ENCODE data around the gene PARD3B. TPM values are rescaled to one million over a fixed set of nuclear protein-coding genes. Genes with fewer than 3 reads are reported as not detected.

PARD3B gene
- total RNA-seq, 1 donor from 2014 or later: 1.6 TPM

- peak; percentile 55 for FAIRE-seq
- no peak for TF ChIP-seq CTCF (IDR thresholded peaks at IDR 0.05; ENCODE audit: insufficient read depth, low read length, severe bottlenecking)
- peak; percentile 37 for DNase-seq (ENCODE audit: low read depth)
Observed at GRCh38 chr2:205524656-205525055, 979.4 kb downstream of the PARD3B start.

GRCh38 chr2:205527801-205528200 is 982.5 kb downstream of the PARD3B start:
- Histone ChIP-seq H3K4me3 (ENCODE audit: low read depth, low read length) (no peak overlapping the region), H3K36me3 (ENCODE audit: control insufficient read depth, insufficient read depth, low read length) (no peaks in the 10 kb centered on the region), H3K27me3 (ENCODE audit: control insufficient read depth, insufficient read depth, low read length) (no peaks in the 10 kb centered on the region)
- no peak for TF ChIP-seq CTCF (IDR thresholded peaks at IDR 0.05; ENCODE audit: insufficient read depth, low read length, severe bottlenecking)
- DNase-seq (ENCODE audit: low read depth) (peak; percentile 72), FAIRE-seq (peak; percentile 58)

More at GRCh38 chr2:205524656-205525055, 979.4 kb downstream of the PARD3B start:
- Histone ChIP-seq H3K36me3 (ENCODE audit: control insufficient read depth, insufficient read depth, low read length) (no peaks in the 10 kb centered on the region), H3K4me3 (ENCODE audit: low read depth, low read length) (no peak overlapping the region), H3K27me3 (ENCODE audit: control insufficient read depth, insufficient read depth, low read length) (no peaks in the 10 kb centered on the region)

GRCh38 chr2:205531072-205531471 is 985.8 kb downstream of the PARD3B start:
- no peaks in the 10 kb centered on the region for H3K36me3 ChIP-seq (ENCODE audit: control insufficient read depth, insufficient read depth, low read length)
- DNase-seq (ENCODE audit: low read depth): no peak
- no peak for FAIRE-seq
- no peaks in the 10 kb centered on the region for H3K27me3 ChIP-seq (ENCODE audit: control insufficient read depth, insufficient read depth, low read length)
- TF ChIP-seq CTCF (IDR thresholded peaks at IDR 0.05; ENCODE audit: insufficient read depth, low read length, severe bottlenecking): no peak
- H3K4me3 ChIP-seq (ENCODE audit: low read depth, low read length): no peak overlapping the region

- FAIRE-seq (no peak), DNase-seq (ENCODE audit: low read depth) (no peak)
- no peaks in the 10 kb centered on the region for H3K36me3 ChIP-seq (ENCODE audit: control insufficient read depth, insufficient read depth, low read length)
- H3K4me3 ChIP-seq (ENCODE audit: low read depth, low read length): no peak overlapping the region
- no peaks in the 10 kb centered on the region for H3K27me3 ChIP-seq (ENCODE audit: control insufficient read depth, insufficient read depth, low read length)
- no peak for TF ChIP-seq CTCF (IDR thresholded peaks at IDR 0.05; ENCODE audit: insufficient read depth, low read length, severe bottlenecking)
Observed at GRCh38 chr2:205531489-205532148, 986.3 kb downstream of the PARD3B start.

GRCh38 chr2:205535001-205535400 is 989.7 kb downstream of the PARD3B start:
- no peak for DNase-seq (ENCODE audit: low read depth)
- no peak for FAIRE-seq
- Histone ChIP-seq H3K36me3 (ENCODE audit: control insufficient read depth, insufficient read depth, low read length) (no peaks in the 10 kb centered on the region), H3K4me3 (ENCODE audit: low read depth, low read length) (no peak overlapping the region), H3K27me3 (ENCODE audit: control insufficient read depth, insufficient read depth, low read length) (no peaks in the 10 kb centered on the region)
- TF ChIP-seq CTCF (IDR thresholded peaks at IDR 0.05; ENCODE audit: insufficient read depth, low read length, severe bottlenecking): no peak

GRCh38 chr2:205539603-205540002 is 994.3 kb downstream of the PARD3B start:
- no peak for FAIRE-seq
- H3K4me3 ChIP-seq (ENCODE audit: low read depth, low read length): no peak overlapping the region
- no peaks in the 10 kb centered on the region for H3K27me3 ChIP-seq (ENCODE audit: control insufficient read depth, insufficient read depth, low read length)
- no peak for DNase-seq (ENCODE audit: low read depth)
- no peaks in the 10 kb centered on the region for H3K36me3 ChIP-seq (ENCODE audit: control insufficient read depth, insufficient read depth, low read length)
- TF ChIP-seq CTCF (IDR thresholded peaks at IDR 0.05; ENCODE audit: insufficient read depth, low read length, severe bottlenecking): no peak

Data from bronchial epithelial cell (primary cell).